Measurements from ENCODE around the gene ADNP2. TPM values are rescaled to one million over a fixed set of nuclear protein-coding genes. Genes with fewer than 3 reads are reported as not detected.

Gene ADNP2, protein sequence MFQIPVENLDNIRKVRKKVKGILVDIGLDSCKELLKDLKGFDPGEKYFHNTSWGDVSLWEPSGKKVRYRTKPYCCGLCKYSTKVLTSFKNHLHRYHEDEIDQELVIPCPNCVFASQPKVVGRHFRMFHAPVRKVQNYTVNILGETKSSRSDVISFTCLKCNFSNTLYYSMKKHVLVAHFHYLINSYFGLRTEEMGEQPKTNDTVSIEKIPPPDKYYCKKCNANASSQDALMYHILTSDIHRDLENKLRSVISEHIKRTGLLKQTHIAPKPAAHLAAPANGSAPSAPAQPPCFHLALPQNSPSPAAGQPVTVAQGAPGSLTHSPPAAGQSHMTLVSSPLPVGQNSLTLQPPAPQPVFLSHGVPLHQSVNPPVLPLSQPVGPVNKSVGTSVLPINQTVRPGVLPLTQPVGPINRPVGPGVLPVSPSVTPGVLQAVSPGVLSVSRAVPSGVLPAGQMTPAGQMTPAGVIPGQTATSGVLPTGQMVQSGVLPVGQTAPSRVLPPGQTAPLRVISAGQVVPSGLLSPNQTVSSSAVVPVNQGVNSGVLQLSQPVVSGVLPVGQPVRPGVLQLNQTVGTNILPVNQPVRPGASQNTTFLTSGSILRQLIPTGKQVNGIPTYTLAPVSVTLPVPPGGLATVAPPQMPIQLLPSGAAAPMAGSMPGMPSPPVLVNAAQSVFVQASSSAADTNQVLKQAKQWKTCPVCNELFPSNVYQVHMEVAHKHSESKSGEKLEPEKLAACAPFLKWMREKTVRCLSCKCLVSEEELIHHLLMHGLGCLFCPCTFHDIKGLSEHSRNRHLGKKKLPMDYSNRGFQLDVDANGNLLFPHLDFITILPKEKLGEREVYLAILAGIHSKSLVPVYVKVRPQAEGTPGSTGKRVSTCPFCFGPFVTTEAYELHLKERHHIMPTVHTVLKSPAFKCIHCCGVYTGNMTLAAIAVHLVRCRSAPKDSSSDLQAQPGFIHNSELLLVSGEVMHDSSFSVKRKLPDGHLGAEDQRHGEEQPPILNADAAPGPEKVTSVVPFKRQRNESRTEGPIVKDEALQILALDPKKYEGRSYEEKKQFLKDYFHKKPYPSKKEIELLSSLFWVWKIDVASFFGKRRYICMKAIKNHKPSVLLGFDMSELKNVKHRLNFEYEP
- 11.6 and 12.6 TPM in 2 replicates for total RNA-seq

DNA sequence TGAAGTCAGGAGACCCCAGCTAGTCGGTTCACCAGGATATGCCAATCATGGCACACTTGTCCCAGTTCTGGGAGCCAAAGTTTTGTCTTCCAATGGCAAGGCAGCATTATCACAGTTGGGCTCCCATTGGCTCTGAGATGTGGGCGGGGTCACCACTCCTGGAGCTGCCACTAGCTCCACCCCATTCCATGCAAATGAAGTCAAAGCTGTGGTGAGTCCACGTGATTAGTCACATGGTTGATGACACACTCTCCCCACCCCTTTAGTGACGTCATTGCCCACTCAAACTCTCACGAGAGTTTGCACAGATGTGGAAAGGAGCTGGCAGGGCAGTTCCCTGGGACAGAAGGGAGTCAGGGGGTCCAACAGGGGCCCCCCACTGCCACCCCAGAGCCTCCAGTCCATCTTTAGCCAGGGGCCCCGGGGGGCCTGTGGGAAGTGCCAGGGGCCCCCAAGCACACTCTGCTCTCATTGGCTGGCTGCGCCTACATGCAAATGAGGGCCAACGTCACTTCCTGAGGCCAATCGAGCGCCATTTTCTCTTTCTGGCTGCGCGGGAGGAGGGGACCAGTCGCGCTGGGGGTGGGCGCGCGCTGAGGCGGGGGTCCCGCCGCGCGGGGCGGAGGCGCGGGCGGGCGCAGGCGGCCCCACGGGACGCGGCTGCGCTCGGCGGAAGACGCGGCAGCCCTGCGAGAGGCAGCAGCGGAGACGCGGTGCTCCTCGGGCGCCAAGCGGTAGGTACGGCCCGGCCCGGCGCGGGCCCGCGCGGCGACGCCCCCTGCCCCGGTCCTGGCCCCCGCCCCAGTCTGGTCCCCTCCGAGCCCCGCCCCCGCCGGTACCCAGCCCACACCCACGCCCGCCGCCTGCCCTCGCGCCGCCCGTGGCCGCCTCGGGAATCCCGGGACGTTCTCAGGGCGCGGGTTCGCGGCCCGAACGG lies at the start of gene ADNP2:
TSS of gene ADNP2 (plus strand) at position 524 of the 937 bp plus-strand sequence. CDS start 8,281 bp downstream, outside the sequence.

Other genes with a start within 250 kb of the ADNP2 start
- gene SLC66A2, start 157.6 kb upstream of the ADNP2 start, total RNA-seq, result 26.6 and 29.6 TPM in 2 replicates
- 11.8 and 15.9 TPM in 2 replicates for gene HSBP1L1, start 144.6 kb upstream of the ADNP2 start, total RNA-seq
- 48.3 and 50.1 TPM in 2 replicates for gene TXNL4A, start 120.7 kb upstream of the ADNP2 start, total RNA-seq
- gene RBFA, start 74.8 kb upstream of the ADNP2 start, total RNA-seq, result 37.6 and 44.4 TPM in 2 replicates
- gene PARD6G, start 138.3 kb downstream of the ADNP2 start, total RNA-seq, result 2.5 and 3.0 TPM in 2 replicates